Type B pancreatic cell (in vitro differentiated cells): Measurements from ENCODE around the gene LEFTY2. TPM values are rescaled to one million over a fixed set of nuclear protein-coding genes. Genes with fewer than 3 reads are reported as not detected.

Experiments used
- DNase-seq: peaks from one replicate; pipeline ENCODE4 v3.0.0; 2021; ENCODE audit warnings: mixed read lengths; ENCODE audit not compliant: unreplicated experiment; ENCODE audit errors: extremely low spot score
- H3K27ac Mint-ChIP-seq: 2 replicates; pipeline ENCODE4 v1.8.0; 2021; ENCODE audit warnings: mild to moderate bottlenecking, mixed read lengths
- H3K27me3 Mint-ChIP-seq: 2 replicates; pipeline ENCODE4 v1.8.0; 2021; ENCODE audit warnings: mixed read lengths
- H3K36me3 Mint-ChIP-seq: 2 replicates; pipeline ENCODE4 v1.8.0; 2021; ENCODE audit warnings: mixed read lengths
- H3K4me1 Mint-ChIP-seq: one replicate; pipeline ENCODE4 v1.8.0; 2021; ENCODE audit warnings: mixed read lengths; ENCODE audit not compliant: unreplicated experiment
- H3K4me3 Mint-ChIP-seq: 2 replicates; pipeline ENCODE4 v1.8.0; 2021; ENCODE audit warnings: mild to moderate bottlenecking, mixed read lengths
- H3K9me3 Mint-ChIP-seq: 2 replicates; pipeline ENCODE4 v1.8.0; 2021; ENCODE audit warnings: mixed read lengths
- CTCF ChIP-seq: fragments of 200-600 bp; sonication (generic); conservative IDR thresholded peaks from 2 replicates; pipeline ENCODE4 v1.5.0; 2021; ENCODE audit warnings: antibody characterized with exemption, mild to moderate bottlenecking
- total RNA-seq: library from RNA; stranded (reverse); gene quantifications from 2 replicates; pipeline ENCODE4 v1.2.1, GENCODE V29; 2021; ENCODE audit warnings: low replicate concordance

Gene LEFTY2
- total RNA-seq, 1 donor from 2014 or later: not detected

GRCh38 chr1:225954753-225955152 lies 13.7 kb upstream of the LEFTY2 start:
- Mint-ChIP-seq H3K27me3 (peaks cover 7% of the 10 kb centered on the region), H3K4me3 (no peak overlapping the region), H3K27ac (no peak overlapping the region), H3K36me3 (no peaks in the 10 kb centered on the region), H3K4me1 (no peaks in the 10 kb centered on the region), H3K9me3 (no peaks in the 10 kb centered on the region)
- no peak for TF ChIP-seq CTCF
- DNase-seq: no peak

- no peaks in the 10 kb centered on the region for H3K9me3 Mint-ChIP-seq
- H3K4me1 Mint-ChIP-seq: no peaks in the 10 kb centered on the region
- DNase-seq: no peak
- no peak overlapping the region for H3K4me3 Mint-ChIP-seq
- peaks cover 17% of the 10 kb centered on the region for H3K27me3 Mint-ChIP-seq
- H3K36me3 Mint-ChIP-seq: no peaks in the 10 kb centered on the region
- no peak for TF ChIP-seq CTCF
- H3K27ac Mint-ChIP-seq: no peak overlapping the region
Observed at GRCh38 chr1:225953315-225953714, 12.3 kb upstream of the LEFTY2 start.

GRCh38 chr1:225950905-225951497 lies 10.0 kb upstream of the LEFTY2 start:
- Mint-ChIP-seq H3K4me1 (peaks cover under 1% of the 10 kb centered on the region), H3K27ac (no peak overlapping the region), H3K9me3 (no peaks in the 10 kb centered on the region), H3K4me3 (no peak overlapping the region), H3K36me3 (no peaks in the 10 kb centered on the region), H3K27me3 (peaks cover 28% of the 10 kb centered on the region)
- no peak for DNase-seq
- no peak for TF ChIP-seq CTCF

GRCh38 chr1:225949041-225949440 lies 8.0 kb upstream of the LEFTY2 start:
- H3K36me3 Mint-ChIP-seq: no peaks in the 10 kb centered on the region
- H3K4me3 Mint-ChIP-seq: no peak overlapping the region
- no peak for DNase-seq
- no peaks in the 10 kb centered on the region for H3K9me3 Mint-ChIP-seq
- peaks cover 32% of the 10 kb centered on the region for H3K27me3 Mint-ChIP-seq
- H3K4me1 Mint-ChIP-seq: peaks cover 9% of the 10 kb centered on the region
- no peak for TF ChIP-seq CTCF
- H3K27ac Mint-ChIP-seq: no peak overlapping the region

GRCh38 chr1:225946803-225947202 lies 5.8 kb upstream of the LEFTY2 start:
- no peak for TF ChIP-seq CTCF
- Mint-ChIP-seq H3K27ac (no peak overlapping the region), H3K27me3 (peaks cover 28% of the 10 kb centered on the region), H3K9me3 (no peaks in the 10 kb centered on the region), H3K4me1 (peaks cover 9% of the 10 kb centered on the region), H3K36me3 (no peaks in the 10 kb centered on the region), H3K4me3 (no peak overlapping the region)
- DNase-seq: no peak
